DMS 273 (cell line): Measurements from ENCODE around the gene NPFF.
A peak's percentile ranks its signal among the peaks of the same experiment; 100 is the strongest.

Experiments
- DNase-seq: peaks from one replicate; lab custom pipeline; 2025; ENCODE audit not compliant: unreplicated experiment; lab: John Stamatoyannopoulos, UW

NPFF gene

DNA sequence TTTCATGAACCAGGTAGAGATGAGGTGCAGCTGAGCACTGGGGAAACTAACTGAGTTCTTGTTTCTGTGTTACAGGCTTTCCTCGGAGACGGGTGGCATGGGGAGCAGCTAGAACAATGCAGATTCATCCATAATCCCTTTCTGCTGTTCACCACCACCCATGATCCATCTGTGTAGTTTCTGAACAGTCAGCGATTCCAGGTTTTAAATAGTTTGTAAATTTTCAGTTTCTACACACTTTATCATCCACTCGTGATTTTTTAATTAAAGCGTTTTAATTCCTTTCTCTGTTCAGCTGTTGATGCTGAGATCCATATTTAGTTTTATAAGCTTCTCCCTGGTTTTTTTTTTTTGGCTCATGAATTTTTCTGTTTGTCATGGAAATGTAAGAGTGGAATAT is 28.0 kb downstream of the NPFF start:
- no peak for DNase-seq

DNA sequence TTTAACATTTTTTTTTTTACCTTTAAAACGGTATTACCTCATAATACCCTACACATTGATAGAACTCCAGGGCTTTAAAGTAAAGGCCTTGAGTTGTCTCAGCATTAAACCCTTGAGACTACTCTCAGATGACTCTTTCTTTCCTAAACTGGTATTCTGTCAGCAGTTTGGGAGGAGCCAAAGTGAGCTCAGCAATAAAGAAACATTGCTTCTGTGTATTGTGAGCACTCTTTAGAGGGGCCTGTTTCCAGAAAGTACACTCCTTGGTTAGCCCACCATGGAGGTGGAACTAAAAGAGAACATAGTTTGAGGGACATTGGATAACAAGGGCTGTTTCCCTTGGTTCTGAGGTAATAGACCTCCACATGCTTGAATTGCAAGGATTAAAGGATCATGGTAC is 28.4 kb downstream of the NPFF start:
- no peak for DNase-seq

DNA sequence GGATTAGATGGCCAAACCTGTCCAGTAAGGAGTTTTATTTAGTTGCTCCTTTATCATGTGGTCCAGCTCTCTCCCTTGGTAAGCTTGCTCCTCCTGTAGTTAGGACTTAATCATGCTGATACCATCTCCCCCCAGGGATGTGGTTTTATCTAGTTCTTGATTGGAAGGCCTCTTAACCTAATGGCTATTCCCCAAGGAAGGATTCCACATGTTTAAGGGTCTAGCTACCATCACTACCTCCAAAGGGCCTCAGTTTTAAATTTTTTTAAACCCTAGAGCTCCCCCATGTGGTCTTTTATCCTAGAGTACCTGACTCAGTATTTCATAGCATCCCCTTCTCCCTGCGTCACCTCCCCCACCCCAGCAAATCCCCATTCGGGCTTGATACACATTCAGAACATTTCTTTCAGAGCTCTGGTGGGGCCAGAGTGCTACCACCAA is 30.5 kb downstream of the NPFF start:
- peak; percentile 62 for DNase-seq

DNA sequence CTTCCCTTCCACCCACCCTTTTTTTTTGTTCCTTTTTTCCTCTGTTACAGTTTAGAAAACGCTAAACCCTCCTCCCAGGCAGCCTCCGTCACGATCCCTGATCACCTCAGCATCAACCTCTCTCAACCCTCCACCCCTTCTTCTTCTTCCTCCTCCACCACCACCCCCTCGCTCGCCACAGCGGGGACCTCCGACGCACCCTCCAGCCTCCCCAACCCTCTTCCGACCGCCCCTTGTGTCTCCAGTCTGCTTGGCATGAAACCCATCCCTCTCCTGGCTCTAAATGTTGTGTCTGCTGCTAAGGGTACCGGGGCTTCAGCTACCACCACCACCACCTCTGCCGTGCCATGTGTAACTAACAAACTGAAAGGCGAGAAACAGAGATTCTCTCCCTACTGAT is 32.5 kb downstream of the NPFF start:
- DNase-seq = no peak

DNA sequence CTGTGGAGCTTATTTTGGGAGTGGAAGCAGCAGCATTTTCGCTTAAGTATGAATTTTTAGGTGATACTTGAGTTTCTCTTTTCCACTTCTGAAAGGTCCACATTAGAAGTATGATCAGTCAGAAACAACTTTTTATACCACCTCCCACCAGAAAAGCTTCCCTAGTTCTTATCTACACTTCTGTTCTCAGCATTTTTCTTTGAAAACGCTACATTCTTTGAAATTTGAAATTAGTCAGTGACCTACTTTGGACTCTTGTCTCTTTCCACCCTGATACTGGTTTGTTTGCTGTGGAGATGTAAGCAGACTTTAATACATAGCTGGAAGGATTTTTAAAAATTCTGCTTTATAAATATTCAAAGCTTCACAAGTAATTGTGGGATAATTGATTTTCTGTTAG is 33.2 kb downstream of the NPFF start:
- DNase-seq = no peak

DNA sequence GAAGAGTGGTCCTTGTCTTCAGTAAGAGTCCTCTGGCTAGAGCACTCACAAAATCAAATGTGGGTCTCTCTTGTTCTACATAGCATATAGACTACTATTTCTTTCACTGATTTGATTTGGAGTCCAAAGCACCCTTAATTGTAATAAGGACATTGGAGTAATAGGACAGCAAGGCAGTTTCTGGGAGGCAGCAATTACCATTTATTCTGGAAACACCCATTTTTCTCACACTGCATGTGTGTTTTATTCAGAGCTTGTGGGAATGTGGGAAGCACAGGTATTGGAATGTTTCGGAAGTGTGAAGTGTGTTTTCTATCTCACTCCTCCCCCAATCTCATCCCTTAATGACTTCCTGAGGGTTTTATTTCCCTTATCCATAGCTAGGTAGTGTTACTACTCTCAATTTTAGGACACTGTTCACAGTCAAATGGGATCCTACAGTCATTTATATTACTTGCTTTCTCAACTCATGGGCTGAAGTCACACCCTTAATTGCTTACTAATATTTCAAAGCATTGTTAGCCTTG is 35.2 kb downstream of the NPFF start:
- no peak for DNase-seq

DNA sequence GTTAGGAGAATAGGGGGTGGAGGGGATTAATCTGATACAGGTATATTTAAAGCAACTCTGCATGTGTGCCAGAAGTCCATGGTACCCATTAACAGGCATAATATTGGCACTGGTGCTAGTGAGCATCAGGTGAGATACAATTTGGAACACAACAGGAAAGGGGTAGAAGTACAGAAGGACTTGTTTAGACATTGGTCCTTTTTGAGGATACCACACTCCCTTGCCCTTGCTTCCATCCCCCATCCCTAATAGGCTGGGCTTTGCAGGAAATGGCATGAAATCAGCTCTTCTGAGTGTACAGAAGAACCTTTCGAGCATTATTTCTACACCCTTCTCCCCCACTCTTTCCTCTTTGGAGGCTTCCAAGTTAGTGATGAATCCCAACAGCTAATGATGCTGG is 39.0 kb downstream of the NPFF start:
- no peak for DNase-seq

DNA sequence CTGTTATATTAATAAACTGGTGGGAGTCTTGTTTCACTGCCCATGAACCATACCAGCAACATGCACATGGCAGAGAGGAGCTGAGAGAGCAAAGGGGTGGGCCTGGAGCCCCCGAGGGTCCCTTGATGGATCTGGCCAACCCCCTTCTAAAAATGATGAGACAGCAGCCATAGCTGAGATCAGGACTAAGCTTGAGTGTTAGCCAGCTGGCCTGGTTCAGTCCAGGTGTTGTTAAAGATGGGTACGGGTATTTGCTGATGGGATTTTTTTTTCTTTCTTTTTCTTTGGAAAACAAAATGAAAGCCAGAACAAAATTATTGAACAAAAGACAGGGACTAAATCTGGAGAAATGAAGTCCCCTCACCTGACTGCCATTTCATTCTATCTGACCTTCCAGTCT is 39.4 kb downstream of the NPFF start:
- DNase-seq = no peak

DNA sequence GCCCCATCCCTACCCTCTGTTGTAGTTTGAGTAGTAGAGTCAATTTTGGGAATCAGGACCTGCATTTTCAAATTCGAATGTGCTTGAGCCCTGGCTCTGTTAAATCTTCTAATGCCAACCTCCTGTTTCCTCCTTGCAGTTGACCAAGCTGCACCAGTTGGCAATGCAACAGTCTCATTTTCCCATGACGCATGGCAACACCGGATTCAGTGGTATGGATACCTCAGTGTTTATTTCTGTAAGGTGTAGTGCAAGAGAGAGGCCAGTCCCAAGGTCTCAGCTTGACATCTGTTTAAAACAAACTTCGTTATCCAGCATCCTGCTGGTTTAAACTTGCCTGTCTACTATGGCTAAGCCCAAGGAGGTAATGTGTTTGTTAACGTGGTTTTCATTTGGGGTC is 40.2 kb downstream of the NPFF start:
- DNase-seq = no peak

DNA sequence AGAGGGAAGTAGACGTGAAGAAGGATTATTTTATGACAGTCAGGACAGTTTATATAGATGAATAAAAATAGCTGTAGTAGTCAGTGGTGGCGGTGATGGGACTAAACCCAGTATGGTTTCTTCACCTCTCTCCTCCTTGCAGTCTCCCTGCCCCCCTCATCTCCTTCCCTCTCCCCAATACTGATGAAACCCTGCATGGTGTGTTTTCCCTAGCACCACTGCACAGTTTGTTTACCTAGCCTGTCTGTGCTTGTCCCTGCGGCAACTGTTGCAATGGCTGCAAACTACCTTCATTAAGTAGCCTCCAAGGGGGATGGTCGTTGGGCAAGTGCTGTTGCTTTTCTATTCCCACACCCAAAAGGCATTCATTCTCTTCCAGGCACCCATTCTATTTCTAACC is 40.6 kb downstream of the NPFF start:
- DNase-seq = no peak

DNA sequence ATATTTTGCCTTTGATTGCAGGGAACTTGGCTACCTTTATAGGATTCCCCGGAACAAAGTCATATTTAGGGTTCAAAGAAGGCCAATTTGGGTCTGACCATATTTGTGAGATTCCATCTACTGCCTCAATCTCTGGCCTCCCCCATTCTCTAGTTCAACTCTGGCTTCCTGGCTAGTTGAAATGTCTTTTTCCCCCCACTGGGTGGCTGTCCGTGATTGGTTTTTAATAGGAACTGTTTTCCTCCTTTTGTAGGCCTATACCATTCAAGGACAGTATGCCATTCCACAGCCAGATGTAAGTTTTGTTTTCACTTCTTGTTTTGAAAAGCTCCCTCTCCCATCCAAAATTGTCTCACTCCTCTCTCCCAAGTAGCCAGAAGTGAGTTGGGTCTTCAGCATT is 41.6 kb downstream of the NPFF start:
- DNase-seq = no peak

DNA sequence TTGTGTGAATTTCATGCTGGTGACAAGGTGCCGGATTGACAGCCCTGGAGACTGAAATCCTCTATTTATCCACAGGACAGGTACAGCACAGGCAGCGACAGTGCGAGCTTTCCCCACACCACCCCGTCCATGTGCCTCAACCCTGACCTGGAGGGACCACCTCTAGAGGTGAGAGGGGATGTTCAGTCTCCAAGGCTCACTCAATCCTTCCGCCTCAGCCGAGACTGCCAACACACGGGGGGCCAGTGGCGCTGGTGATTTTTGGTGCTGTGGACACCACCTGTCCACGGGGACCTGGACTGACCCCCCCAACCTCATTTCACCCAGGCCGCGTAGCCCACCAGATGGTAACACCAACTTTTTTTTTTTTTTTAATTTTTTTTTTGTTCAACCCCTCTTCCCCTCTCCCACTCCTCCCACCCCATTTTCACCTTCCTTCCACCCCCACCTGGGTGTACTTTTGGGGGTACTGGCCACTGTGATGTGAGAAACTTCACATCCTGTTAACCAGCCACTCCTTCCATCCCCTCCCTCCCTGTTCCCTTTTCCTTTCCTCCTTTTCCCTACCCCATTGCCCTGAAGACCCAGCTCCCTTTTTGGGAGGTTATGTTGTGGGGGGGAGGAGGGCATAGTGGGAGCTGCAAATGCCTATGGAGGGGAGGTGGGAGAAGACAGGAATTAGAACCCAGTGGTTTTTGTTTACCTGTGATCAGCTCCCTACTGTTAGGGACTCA is 42.4 kb downstream of the NPFF start:
- DNase-seq = no peak

DNA sequence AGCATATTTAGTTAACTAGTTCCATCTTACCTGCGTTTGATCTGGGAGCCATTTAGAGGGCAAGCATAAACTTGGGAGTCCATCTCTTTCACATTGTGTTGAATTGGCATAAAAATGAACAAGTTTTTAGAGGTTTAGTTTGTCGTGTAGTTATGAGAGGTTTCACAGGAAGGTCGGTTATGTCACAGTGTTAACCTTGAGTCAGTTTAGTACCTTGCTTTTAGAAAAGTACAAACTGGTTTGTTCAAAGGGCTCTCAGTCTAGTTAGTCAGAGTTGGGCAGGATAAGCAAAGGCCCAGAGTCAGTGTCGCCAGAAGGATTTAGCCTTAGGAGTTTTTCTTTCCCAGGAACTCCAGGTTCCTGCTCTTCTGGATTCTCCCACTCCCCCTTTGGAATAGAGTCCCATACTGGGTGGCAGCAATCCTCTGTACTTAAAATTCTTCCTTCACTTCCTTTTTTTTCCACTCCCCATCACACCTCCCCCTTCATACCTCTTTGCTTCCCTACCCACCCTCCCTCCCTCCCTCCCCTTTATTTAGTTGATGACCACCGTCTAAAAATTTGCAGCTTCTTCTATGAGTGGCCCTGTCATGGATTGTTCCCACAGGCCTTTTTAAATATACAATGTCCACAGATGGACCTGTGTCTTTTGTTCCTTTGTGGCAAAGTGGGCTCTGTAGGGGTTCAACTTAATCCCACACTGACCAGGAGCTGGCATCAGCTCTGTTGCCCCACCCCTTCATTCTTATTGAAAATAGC is 43.3 kb downstream of the NPFF start:
- no peak for DNase-seq

DNA sequence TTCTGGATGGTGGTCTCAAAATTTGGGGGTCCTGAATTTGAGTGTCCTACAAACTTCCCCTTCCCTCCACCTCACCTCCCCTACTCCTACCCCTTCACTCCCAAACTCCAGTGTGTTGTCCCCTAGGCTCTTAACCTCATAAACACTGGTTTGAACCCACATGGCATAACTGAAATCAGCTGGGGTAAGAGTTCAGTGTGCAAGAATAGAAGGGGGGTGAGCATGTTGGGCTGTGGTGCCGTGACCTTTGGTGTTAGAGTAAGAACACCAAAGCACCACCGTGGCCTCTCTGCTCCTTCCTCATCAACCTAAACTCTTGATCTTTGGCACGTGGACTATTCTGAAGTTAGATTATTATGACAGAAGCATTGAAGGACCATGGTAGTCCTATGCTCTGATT is 44.3 kb downstream of the NPFF start:
- DNase-seq = no peak

DNA sequence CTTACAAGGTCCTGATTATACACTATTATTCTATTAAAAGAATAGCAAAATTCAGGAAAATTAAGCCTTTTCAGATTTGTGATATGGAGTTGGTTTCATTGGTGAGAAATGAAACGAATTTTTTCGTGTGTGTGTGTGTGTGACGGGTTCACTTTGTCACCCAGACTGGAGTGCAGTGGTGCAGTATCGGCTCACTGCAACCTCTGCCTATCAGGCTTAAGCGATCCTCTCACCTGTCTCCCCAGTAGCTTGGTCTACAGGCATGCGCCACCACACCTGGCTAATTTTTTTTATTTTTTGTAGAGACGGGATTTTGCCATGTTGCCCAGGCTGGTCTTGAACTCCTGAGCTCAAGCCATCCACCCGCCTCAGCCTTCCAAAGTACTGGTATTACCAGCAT is 45.7 kb downstream of the NPFF start:
- DNase-seq = no peak

DNA sequence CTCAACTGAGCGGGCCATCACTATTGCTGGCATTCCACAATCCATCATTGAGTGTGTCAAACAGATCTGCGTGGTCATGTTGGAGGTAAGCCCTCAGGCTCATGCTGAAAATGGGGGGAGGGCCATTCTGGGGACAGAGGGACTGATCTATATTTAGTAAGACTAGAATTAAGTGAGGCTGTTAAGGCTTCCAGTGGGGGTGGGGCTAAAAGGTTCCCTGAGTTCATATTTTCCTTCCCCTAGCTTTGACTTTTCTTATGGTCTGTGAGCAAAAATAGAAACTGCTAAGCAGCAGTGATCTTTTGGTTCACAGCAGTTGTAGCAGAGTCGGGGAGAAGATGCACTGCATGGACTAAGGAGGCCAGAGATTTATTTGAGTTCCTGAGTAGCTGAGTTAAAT is 46.2 kb downstream of the NPFF start:
- DNase-seq = no peak

DNA sequence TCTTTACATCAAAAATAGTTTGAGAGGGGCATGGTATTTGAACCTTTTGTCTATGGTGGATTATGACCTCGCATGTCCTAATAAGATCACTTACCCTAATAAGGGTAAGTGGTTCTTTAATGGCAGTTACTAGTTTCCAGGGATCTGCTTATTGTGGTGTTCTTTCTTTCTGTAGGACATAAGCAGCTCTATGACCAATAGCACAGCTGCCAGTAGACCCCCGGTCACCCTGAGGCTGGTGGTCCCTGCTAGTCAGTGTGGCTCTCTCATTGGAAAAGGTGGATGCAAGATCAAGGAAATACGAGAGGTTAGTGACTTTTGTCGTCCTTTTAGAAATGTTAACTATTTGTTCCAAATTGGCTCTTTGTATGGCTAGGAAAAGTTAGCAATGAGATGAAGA is 48.2 kb downstream of the NPFF start:
- DNase-seq = no peak
